Dermis blood vessel endothelial cell (primary cell): ENCODE results near the gene CRACR2B. TPM values are rescaled to one million over a fixed set of nuclear protein-coding genes. Genes with fewer than 3 reads are reported as not detected.

Source experiments
- DNase-seq: peaks from one replicate; pipeline ENCODE4 v3.0.0; 2010
- total RNA-seq: library from RNA; depleted of rRNA; stranded (reverse); fragments of >200 nt; gene quantifications from 2 replicates; pipeline ENCODE4 v1.2.3, GENCODE V29; 2014

Gene CRACR2B
- total RNA-seq, 1 donor from 2014 or later, result 29.8 TPM

- DNase-seq, result peak; percentile 47
Observed at GRCh38 chr11:839875-840617, 12.3 kb downstream of the CRACR2B start.

DNA sequence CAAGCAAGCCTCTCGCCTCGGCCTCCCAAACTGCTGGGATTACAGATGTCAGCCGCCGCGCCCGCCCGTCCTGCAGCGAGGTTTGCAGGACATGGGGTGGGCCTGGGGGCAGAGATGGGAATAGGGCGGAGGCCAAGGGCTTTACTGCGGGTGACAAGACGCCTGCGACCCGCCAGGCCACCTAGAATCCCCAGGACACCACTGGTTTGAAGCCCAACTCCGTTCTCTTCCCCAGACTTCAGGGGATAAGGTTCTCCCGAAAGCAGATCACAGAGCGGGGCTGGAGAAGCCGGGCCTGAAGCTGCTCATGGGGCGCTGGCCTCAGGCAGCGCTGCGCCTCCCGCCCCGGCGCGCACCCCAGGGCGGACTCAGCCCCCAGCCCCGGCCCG is 14.3 kb downstream of the CRACR2B start:
- peak; percentile 50 for DNase-seq

DNA sequence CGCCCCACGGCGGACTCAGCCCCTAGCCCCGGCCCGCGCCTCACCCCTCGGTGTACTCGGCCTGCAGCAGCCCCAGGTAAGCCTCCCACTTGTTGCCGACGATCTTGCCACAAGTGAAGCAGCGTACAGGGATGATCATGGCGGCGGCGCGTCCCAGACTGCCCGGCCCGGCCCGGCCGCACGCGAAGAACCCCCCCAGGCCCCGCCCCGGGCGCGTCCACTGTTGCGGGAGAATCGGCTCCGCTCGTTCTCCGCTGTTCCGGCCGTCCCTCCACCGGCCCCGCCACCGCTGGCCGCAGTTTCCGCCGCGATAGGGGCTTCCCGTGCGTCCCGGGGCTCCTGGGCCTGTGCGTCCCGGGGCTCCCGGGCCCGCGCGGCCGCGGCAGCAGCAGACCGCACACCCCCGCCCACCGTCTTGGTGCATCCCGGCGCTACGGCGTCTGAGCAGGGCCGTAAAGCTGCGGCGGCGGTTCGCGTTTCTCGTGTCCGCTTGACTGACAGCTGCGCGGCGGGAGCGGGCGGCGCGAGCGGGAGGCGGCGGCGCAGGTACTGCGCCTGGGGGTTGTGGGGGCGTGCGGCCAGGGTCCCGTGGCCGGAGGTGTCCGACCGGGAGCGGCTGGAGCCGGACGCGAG is 14.8 kb downstream of the CRACR2B start, which contains the start of the genes POLR2L and TSPAN4:
Gene POLR2L, minus strand, starts transcription at position 160 of the 633 bp plus-strand sequence. Its CDS starts 21 bp downstream, at position 139.
Gene TSPAN4, plus strand, starts transcription at position 483 of the 633 bp plus-strand sequence. CDS start 7,453 bp downstream, outside the sequence.
- peak; percentile 96 for DNase-seq

DNA sequence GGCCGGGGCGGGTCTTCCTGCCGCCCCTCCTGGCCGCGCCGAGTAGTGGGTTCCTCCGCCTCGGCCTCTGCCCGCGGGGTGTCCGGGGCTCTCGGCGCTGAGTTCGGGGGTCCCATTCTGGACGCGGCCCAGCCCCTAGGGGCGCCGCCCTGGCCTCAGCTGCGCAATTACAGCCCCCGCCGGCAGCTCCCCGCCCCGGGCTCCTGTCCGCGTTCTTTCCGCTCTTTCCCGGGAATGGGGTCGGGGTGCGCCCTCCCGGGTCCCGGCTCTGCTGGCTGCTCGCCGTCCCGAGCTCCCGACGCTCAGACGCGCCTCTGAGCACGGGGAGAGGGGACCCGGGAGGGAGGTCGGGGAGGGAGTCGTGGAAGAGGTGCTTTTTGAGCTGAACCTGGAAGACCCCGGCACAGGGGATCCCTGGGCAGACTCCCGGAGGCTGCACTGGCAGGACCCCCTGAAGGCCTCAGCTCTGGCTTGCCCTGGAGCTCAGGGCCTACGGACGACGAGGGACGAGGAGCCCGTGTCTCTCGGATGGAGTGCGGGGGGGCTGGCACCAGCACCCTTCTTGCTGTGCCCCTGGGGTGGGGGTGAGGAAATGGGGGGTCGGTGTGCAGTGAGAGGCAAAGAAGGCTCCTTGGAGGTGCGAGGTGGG is 15.5 kb downstream of the CRACR2B start:
- no peak for DNase-seq

GRCh38 chr11:843818-844692 is 16.3 kb downstream of the CRACR2B start:
- DNase-seq, result peak; percentile 96

- DNase-seq, result peak; percentile 95
Observed at GRCh38 chr11:844693-845644, 17.2 kb downstream of the CRACR2B start.

- peak; percentile 40 for DNase-seq
Observed at GRCh38 chr11:845872-846495, 18.3 kb downstream of the CRACR2B start.

DNA sequence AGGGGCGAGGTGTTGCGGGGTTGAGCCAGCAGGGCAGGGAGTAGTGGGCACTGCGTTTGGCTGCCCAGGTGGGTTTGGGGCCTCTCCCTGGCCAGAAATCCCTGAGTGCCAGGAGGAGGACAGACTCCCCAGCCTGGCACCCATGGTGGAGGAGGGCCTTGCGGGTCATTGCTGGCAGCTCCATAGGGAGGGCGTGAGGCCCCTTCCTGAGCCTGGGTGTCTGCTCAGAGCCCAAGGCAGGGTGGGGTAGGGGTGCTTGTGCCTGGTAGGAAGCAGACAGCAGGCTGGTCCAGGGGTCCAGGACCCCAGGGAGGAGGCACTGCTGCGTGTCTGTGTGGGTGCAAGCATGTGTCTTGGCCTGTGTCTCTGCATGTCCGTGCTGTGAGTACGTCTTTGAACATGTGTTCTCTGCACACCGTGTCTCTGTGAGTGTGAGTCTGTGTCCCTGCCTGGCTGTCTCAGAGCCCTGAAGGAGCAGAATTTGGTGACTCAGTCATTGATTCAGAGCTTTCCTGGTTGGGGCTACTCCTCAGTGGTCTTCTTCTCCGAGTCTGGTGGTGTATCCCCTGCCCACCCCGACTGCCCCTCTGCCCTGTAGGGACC is 18.9 kb downstream of the CRACR2B start:
- DNase-seq, result no peak

DNA sequence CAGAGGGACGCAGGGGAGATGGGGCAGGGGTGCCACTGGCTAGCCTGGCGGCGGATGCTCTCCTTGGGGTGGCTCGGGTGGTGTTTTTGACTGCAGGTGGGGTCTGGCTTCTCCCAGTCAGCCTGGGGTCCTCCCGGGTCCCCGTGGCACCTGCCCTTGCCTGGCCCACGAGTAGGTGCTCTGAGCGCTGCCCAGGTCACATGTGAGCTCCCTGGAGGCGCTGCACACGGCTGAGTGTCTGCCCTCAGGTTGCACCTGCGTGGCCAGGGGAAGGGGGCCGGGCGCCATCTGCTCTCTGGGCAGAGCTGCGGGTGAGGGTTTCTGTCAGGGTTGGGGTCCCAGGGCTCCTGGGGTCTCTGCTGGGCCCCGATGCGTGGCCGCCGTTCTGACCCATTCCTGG is 20.2 kb downstream of the CRACR2B start:
- DNase-seq, result no peak

GRCh38 chr11:848380-848931 is 20.7 kb downstream of the CRACR2B start:
- peak; percentile 69 for DNase-seq

- peak; percentile 46 for DNase-seq
Observed at GRCh38 chr11:849104-849824, 21.5 kb downstream of the CRACR2B start.

- no peak for DNase-seq
Observed at GRCh38 chr11:849951-850774, 22.4 kb downstream of the CRACR2B start.

DNA sequence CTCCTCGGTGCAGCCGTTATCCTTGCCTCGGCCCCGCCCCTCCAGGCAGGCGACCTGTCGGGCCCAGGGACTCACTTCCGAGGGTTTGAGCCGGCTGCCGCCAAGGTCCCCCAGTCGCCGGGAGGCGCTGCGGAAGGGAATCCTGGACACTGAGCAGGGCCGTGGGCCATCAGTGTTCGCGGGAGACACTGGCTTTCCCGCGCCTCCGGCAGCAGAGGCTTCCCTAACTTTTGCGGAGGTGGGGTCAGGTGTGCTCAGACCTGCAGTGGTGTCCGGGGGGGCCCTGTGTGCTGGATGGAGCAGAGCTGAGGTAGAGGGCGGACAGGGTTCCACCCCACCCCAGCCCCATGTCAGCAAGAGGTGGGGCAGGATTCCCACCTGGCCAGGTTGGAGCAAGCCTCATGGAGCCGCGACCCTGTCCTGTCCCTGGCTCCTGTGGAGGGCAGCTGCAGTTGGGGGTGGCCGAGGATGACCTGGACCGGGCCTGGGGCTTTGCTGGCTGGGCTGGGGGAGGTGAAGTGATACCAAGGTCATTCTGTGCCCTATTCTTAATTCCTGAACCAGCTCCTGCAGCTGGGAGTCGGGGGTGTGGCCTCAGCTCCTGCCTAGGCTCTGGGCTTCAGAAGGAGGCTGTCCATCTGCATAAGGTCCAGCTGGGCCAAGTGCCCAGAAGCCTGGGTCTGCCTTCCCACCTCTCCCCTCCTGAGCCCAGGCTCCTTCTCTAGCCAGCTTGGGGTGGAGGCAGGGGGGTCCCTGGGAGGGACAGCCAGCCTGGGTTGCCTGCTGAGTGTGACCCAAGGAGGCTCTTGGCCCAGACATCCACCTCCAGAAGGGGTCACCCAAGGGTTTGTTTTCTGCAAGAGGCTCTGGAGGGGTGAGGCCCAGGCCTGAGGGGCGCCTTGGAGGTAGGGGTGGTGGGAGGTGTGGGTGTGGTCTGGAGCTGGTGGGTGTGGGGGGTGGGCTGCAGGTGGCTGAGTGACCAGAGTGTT is 23.4 kb downstream of the CRACR2B start:
- DNase-seq, result no peak

DNA sequence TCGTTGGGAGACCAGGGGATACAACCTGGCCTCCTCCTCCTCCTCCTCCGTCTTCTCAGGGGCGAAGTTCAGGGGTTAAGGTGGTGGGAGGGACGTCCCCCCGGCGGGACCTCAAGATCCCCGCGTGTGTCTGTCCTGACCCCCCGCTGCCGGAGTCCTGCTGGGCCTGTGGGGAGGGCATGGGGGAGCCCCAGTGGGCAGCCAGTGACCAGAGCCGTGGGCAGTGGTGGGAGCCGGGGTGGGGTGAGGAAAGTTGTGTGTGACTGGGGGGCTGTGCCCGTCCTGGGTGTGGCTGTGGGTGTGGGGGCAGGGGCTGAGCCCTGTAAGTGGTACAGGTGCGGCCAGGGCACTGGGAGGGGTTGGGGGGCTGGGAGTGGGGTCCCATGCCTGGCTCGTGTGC is 25.0 kb downstream of the CRACR2B start:
- DNase-seq, result no peak

DNA sequence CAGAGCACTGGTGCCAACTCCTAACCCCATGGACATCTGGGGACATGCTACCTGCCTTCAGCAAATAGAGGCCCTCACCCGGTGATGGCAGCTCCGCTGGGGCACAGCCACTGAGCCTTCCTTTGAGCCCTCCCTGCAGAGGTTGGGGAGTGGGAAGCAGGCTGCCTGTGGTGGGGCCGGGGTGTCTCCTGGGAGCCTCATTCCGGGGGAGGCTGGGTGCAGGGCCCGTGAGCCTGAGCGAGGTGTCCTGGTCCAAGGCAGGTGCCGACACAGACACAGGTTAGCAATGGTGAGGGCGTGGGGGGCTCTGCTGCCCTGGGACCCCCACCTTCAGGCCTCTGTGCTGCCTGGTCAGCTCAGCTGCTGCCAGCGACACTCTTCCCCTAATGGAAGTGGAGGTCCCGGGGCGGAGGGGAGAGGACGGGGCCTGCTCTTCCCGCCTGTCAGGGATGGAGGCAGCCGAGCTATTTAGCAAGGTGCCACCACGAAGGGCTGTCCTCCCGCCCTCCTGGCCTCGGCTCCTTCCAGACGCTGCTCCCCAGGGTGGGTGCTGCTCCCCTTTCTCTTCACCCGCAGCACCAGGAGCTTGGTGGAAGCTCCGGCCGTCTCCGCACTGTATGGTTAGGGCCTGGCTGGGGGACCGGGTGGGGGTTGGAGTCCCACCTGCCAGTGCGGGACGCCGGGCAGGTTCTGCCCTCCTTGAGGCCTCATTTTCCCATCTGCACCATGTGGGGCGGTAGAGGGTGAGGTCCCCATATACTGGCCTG is 26.1 kb downstream of the CRACR2B start:
- DNase-seq, result no peak

DNA sequence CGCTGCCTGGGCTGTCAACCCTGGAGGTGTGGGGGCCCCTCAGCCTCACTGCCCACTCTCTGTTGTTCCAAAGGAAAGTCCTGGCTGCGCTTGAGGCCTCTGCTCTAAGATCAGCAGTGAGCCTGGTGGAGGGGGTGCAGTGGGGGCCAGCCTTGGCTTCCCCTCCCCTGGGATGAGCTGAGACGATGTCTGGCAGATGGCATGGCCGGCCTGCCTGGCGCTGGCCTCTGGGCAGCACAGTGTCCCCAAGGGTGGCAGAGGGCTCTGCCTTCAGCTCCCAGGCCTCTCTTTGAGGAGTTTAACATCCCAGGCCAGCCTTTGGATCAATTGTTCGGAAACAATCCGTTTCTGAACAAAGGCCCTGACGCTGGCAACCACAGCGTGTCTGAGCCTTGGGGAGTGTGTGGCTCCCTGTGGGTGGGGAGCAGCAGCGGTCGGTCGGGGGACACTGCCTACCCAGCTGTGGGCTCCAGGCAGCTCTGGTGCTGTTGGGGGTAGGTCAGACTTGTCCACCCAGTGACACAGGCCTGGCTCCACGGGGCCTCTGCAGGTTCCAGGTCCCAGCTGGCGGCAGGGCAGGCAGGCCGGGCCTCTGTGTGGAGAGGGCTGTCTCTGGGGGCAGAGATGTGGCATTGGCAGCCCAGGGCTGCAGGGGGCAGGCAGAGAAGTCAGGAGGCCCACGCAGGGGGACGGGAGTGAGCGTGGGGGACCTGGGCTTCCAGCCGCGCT is 27.0 kb downstream of the CRACR2B start:
- DNase-seq, result no peak
